Panc1 (cell line): ENCODE measurements around the gene ALG6. TPM values are rescaled to one million over a fixed set of nuclear protein-coding genes. Genes with fewer than 3 reads are reported as not detected.
"Not testable (repeated sequence)": the region's sequence is repeated elsewhere in the genome, so short reads cannot be mapped to it uniquely, and the experiment has no call there.

Experiments used
- ATAC-seq: fragments of 200-7000 bp; cut with Tn5 transposase; 2 replicates; pipeline ENCODE4 v1.9.1; 2020; ENCODE audit warnings: mild to moderate bottlenecking, moderate library complexity
- BruUV-seq: library from RNA; stranded (reverse); fragments of 400-500 nt; replicated peaks from 2 replicates; lab custom pipeline; 2021; lab: Mats Ljungman, UMichigan
- CTCF ChIA-PET: fragments of 300-600 bp; sonication (Branson Sonifier 250); formaldehyde crosslinking; loops from one replicate; lab custom pipeline; 2022; ENCODE audit warnings: antibody characterized with exemption; lab: Charles Lee
- POLR2A ChIA-PET: fragments of 300-600 bp; sonication (Branson Sonifier 250); formaldehyde crosslinking; loops from one replicate; lab custom pipeline; 2022; ENCODE audit warnings: antibody characterized with exemption; lab: Charles Lee
- DNase-seq: peaks from one replicate; pipeline ENCODE4 v3.0.0-alpha.2; 2010; ENCODE audit warnings: low read depth, low spot score
- H3K27ac ChIP-seq: 2 replicates; pipeline ENCODE4 v1.5.1; 2011; ENCODE audit warnings: mild to moderate bottlenecking, low read length, inconsistent platforms
- H3K27me3 ChIP-seq: fragments of 200-500 bp; sonication (Bioruptor generic); 2 replicates; pipeline ENCODE4 v1.6.0; 2014; ENCODE audit warnings: low read length, inconsistent platforms; ENCODE audit not compliant: control insufficient read depth, insufficient read depth
- H3K36me3 ChIP-seq: fragments of 200-500 bp; sonication (Bioruptor generic); 2 replicates; pipeline ENCODE4 v1.5.1; 2014; ENCODE audit warnings: inconsistent platforms, mild to moderate bottlenecking, low read length, moderate library complexity; ENCODE audit not compliant: control insufficient read depth, insufficient read depth
- H3K4me1 ChIP-seq: 2 replicates; pipeline ENCODE4 v1.5.1; 2011; ENCODE audit warnings: inconsistent platforms, mild to moderate bottlenecking, low read length, moderate library complexity; ENCODE audit not compliant: control insufficient read depth, insufficient read depth
- H3K4me3 ChIP-seq, 2 experiments: 2 replicates each; pipeline ENCODE4 v1.5.1; 2011 to 2012; ENCODE audit warnings: low read depth in 2 of 2, low read length in 2 of 2, mild to moderate bottlenecking in 2 of 2, inconsistent platforms in 1 of 2, moderate library complexity in 1 of 2
- H3K9me3 ChIP-seq: fragments of 200-500 bp; sonication (Bioruptor generic); 2 replicates; pipeline ENCODE4 v1.5.1; 2014; ENCODE audit warnings: low read depth, mild to moderate bottlenecking, inconsistent platforms, low read length, moderate library complexity; ENCODE audit not compliant: control insufficient read depth, insufficient read depth
- POLR2AphosphoS5 ChIP-seq: IDR thresholded peaks from 2 replicates; pipeline ENCODE4 v1.6.1; 2012; ENCODE audit warnings: mild to moderate bottlenecking, low read depth, low read length, moderate library complexity
- SIN3A ChIP-seq: IDR thresholded peaks from 2 replicates; pipeline ENCODE4 v1.6.1; 2012; ENCODE audit warnings: low read depth, mild to moderate bottlenecking, low read length, moderate library complexity, borderline replicate concordance; ENCODE audit not compliant: insufficient read depth
- TCF7L2 ChIP-seq: IDR thresholded peaks from 2 replicates; pipeline ENCODE4 v1.6.1; 2011; ENCODE audit warnings: mild to moderate bottlenecking, low read depth, low read length, inconsistent platforms
- in situ Hi-C: cut with HindIII; loops from 2 replicates; pipeline ENCODE4 v1.10.0; 2016; ENCODE audit warnings: low sequenced_read_pairs, low pct_unique_long_range_greater_than_20kb
- intact Hi-C: fragments of 100-400 bp; cut with micrococcal nuclease; formaldehyde crosslinking; loops from one replicate; pipeline ENCODE4 v1.10.0; 2022; ENCODE audit not compliant: unreplicated experiment
- total RNA-seq: library from RNA; stranded (reverse); gene quantifications from one replicate; pipeline ENCODE4 v1.2.1, GENCODE V29; 2021; ENCODE audit not compliant: unreplicated experiment
- TF ChIP-seq, protein P1 (sequence below), 2 experiments: IDR thresholded peaks; 2 replicates each; pipeline ENCODE4 v1.6.1; 2011 to 2012; ENCODE audit warnings: low read depth in 2 of 2, control low read depth in 1 of 2, low read length in 1 of 2, mild to moderate bottlenecking in 1 of 2, moderate library complexity in 1 of 2; ENCODE audit not compliant: insufficient read depth in 1 of 2
- TF ChIP-seq, protein P2 (sequence below): fragments of 450-650 bp; IDR thresholded peaks from 2 replicates; pipeline ENCODE4 v1.5.1; 2017; ENCODE audit warnings: mild to moderate bottlenecking

ALG6 gene
- total RNA-seq, 1 experiment from 2014 or later, result 22.6 TPM

DNA sequence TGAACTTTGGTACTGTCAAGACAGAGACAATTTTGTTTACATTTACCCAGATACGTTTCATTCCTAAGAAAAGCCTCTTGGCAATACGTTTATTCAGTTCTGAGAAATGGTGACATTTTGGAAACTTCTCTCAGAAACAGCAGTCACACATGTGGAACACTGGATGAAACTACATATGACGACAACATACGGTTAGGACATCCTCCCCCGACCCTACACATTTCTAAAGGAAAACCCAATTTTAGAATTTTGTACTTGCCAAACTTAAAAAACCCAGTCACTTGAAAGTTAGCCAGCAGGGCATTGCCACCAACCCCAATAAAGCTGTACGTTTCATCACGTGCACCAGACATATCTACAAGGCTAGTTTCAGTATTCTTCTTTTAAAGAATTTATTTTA, 98.8 kb downstream of the ALG6 start:
- ChIA-PET CTCF (interaction anchor here (1.1 to 1.2 kb wide), 2 partner anchors 57 to 72 kb away, joined by 3 to 6 read pairs; partner anchors contain the start of gene EFCAB7), POLR2A (no interaction called here)
- Histone ChIP-seq H3K9me3 (peaks cover 19% of the 10 kb centered on the region; the same call in 1 of the 2 replicates), H3K27me3 (no peaks in the 10 kb centered on the region), H3K4me3 (no peak overlapping the region), H3K4me1 (no peaks in the 10 kb centered on the region), H3K27ac (no peak overlapping the region), H3K36me3 (no peaks in the 10 kb centered on the region)
- no peak for ATAC-seq
- BruUV-seq, result no TSS peak
- intact Hi-C loops, result loop anchor here (10.0 kb wide), 1 partner anchor 69 kb away; no protein-coding TSS in a partner anchor
- in situ Hi-C loops, result no loop called here
- TF ChIP-seq, protein P1, sequence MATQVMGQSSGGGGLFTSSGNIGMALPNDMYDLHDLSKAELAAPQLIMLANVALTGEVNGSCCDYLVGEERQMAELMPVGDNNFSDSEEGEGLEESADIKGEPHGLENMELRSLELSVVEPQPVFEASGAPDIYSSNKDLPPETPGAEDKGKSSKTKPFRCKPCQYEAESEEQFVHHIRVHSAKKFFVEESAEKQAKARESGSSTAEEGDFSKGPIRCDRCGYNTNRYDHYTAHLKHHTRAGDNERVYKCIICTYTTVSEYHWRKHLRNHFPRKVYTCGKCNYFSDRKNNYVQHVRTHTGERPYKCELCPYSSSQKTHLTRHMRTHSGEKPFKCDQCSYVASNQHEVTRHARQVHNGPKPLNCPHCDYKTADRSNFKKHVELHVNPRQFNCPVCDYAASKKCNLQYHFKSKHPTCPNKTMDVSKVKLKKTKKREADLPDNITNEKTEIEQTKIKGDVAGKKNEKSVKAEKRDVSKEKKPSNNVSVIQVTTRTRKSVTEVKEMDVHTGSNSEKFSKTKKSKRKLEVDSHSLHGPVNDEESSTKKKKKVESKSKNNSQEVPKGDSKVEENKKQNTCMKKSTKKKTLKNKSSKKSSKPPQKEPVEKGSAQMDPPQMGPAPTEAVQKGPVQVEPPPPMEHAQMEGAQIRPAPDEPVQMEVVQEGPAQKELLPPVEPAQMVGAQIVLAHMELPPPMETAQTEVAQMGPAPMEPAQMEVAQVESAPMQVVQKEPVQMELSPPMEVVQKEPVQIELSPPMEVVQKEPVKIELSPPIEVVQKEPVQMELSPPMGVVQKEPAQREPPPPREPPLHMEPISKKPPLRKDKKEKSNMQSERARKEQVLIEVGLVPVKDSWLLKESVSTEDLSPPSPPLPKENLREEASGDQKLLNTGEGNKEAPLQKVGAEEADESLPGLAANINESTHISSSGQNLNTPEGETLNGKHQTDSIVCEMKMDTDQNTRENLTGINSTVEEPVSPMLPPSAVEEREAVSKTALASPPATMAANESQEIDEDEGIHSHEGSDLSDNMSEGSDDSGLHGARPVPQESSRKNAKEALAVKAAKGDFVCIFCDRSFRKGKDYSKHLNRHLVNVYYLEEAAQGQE (IDR thresholded peaks at IDR 0.05; ENCODE audit: insufficient read depth in 1 of 2, low read depth in 2 of 2, low read length in 1 of 2), result no peak
- TF ChIP-seq SIN3A (no peak), POLR2AphosphoS5 (no peak), TCF7L2 (no peak)
- TF ChIP-seq, protein P2, sequence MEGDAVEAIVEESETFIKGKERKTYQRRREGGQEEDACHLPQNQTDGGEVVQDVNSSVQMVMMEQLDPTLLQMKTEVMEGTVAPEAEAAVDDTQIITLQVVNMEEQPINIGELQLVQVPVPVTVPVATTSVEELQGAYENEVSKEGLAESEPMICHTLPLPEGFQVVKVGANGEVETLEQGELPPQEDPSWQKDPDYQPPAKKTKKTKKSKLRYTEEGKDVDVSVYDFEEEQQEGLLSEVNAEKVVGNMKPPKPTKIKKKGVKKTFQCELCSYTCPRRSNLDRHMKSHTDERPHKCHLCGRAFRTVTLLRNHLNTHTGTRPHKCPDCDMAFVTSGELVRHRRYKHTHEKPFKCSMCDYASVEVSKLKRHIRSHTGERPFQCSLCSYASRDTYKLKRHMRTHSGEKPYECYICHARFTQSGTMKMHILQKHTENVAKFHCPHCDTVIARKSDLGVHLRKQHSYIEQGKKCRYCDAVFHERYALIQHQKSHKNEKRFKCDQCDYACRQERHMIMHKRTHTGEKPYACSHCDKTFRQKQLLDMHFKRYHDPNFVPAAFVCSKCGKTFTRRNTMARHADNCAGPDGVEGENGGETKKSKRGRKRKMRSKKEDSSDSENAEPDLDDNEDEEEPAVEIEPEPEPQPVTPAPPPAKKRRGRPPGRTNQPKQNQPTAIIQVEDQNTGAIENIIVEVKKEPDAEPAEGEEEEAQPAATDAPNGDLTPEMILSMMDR, result no peak
- no peak for DNase-seq

DNA sequence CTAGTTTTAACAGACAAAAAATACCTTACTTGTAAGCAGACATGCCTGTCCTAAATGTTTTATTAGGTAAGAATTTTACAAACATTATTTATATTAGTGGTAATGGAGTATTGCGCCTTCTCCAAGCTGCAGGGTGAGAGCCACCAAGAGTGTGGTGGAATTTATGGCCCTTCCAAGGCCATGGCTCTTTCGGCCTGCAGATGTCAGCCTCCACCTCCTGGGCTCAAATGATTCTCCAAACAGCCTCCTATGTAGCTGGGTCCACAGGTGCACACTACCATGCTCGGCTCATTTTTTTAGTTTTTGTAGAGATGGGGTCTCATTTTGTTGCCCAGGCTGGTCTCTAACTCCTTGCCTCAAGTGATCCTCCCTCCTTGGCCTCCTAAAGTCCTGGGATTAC, 99.3 kb downstream of the ALG6 start:
- intact Hi-C loops, result loop anchor here (10.0 kb wide), 1 partner anchor 68 kb away; no protein-coding TSS in a partner anchor
- no peak overlapping the region for H3K4me3 ChIP-seq
- DNase-seq (no peak), ATAC-seq (peak; percentile 71)
- H3K9me3 ChIP-seq, result peaks cover 14% of the 10 kb centered on the region; the same call in 1 of the 2 replicates
- no peaks in the 10 kb centered on the region for H3K4me1 ChIP-seq
- in situ Hi-C loops, result no loop called here
- ChIA-PET CTCF (interaction anchor here (0.7 to 1.2 kb wide), 3 partner anchors 21 to 71 kb away, joined by 3 to 6 read pairs (median 3); partner anchors contain the start of gene EFCAB7), POLR2A (no interaction called here)
- no peaks in the 10 kb centered on the region for H3K36me3 ChIP-seq
- H3K27ac ChIP-seq, result no peak overlapping the region
- BruUV-seq, result no TSS peak
- no peaks in the 10 kb centered on the region for H3K27me3 ChIP-seq
- no peak for TF ChIP-seq POLR2AphosphoS5
- TF ChIP-seq, protein P2, result peak; percentile 63

DNA sequence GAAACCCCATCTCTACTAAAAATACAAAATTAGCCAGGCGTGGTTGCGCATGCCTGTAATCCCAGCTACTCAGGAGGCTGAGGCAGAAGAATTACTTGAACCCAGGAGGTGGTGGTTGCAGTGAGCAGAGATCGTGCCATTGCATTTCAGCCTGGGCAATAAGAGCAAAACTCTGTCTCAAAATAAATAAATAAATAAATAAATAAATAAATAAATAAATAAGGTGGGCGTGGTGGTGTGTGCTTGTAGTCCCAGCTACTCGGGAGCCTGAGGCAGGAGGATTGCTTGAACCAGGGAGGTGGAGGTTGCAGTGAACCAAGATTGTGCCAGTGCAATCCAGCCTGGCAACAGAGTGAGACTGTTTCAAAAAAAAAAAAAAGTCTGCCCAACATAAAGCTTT, 101.3 kb downstream of the ALG6 start:
- BruUV-seq, ATAC-seq, POLR2A ChIA-PET, H3K27ac ChIP-seq, H3K4me3 ChIP-seq, H3K4me1 ChIP-seq, DNase-seq, H3K36me3 ChIP-seq, in situ Hi-C loops, H3K9me3 ChIP-seq, H3K27me3 ChIP-seq, CTCF ChIA-PET: not testable (repeated sequence)
- intact Hi-C loops, result loop anchor here (10.0 kb wide), 1 partner anchor 66 kb away; no protein-coding TSS in a partner anchor
